ENCODE data around the gene LTO1.
A peak's percentile ranks its signal among the peaks of the same experiment; 100 is the strongest.

The LTO1 gene

DNA sequence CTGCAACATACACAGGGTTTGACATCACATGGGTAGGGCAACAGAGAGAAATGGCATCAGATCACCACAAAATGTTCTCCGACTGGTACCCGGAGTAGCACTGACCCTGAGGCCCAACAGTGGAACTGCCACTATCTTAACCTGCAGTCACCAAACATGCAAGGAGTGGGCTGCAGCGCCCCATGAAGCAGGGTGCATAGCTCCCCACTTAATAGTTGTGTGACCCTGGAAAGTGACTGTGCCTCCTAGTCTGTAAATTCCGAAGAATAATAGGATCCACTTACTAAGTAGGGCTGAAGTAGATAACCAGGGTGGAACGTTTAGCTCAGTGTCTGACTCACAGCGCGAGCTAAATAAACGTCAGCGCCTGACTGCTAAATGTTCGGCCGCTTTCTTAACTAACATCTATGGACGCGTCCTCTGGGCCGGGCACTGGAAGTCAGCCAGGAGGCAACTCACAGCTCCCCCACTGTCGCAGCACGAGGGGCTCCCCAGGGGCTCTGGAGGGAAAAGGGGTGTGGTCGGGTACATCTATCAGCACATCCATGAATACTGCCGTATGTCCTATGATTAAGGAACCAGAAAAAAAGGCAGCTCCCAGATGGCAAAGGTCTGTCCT, 777 bp downstream of the LTO1 start:
- peak; percentile 72 for DNase-seq

DNA sequence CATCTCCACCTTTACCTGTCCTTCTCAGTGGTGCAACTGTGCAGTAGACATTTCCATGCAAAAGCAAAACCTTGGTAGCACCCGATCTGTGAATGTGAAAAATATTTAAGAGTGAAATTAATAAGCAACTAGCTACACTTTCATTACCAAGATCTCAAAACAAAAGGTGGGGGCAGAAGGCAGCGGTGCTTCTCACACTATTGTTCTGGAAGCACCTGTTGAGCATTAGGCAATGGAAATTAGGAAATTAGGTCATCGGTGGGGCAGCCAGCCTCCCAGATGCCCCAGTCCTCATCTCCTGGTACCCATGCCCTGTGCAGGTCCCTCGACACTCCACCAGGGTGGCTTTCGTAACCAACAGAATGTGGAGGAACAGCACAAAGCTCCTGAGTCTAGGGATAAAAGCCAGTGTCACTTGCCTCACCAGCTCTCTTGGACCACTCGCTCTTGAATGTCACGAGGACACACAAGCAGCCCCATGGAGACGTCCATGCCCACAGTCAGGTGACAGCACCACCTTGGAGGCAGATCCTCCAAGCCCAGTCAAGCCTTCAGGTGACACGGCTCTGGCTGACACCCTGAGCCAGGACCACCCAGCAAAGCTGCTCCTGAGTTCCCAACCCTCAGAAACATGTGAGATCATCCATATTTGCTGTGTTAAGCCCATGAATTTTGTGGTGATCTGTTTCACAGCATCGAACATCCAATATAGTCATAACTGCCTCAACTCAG, 3.3 kb downstream of the LTO1 start:
- no peak for DNase-seq

DNA sequence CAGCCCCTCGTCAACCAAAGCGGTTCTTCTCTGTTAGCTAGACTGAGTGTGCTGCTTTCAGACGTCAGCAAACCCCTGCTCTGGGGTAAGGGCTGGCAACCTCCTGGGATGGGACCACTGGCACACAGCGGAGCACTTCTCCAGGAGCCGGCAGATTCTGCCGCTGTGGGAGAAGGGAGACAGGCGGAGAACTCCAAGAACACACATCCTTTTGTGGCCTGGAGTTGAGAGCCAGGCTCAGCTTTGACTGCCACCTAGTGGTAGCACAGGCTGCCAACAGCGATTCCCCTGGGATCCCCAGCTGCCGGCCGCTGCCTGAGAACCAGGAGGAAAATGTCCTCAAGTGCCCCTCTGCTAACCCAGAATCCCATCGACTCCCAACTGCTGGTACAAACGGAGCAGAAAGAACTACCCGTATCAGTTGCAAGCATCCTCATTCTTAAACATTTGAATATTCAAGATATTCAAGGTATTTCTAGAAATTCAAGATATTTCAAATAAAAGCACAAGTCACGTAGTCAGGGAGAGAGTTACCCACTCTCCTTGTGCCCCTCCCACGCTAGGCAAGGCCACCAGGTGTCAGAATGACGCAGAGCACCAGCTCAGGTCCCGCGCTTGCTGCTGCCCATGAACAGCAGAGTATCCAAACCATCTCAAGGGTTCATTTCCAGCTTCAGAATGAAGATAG, 4.9 kb downstream of the LTO1 start:
- DNase-seq = peak; percentile 44

DNA sequence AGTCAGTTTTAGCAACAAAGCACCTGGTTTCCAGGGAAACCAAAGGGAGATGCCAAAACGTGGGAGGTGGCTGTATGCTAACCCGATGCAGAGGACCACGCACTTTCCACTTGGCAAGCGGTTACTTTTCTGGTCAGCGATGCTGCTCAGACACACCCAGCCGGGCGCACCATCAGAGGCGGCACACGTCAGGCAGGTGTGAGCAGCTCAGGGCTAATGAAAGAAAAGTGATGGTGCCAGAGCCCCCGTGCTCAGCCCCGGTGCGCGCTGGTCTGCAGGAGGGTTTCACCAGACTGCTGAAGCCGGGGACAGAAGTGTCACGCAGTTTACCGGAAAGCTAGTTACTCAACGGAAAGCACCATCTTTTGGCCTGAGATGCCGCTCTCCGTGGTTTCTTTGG, 5.7 kb downstream of the LTO1 start:
- DNase-seq = no peak

DNA sequence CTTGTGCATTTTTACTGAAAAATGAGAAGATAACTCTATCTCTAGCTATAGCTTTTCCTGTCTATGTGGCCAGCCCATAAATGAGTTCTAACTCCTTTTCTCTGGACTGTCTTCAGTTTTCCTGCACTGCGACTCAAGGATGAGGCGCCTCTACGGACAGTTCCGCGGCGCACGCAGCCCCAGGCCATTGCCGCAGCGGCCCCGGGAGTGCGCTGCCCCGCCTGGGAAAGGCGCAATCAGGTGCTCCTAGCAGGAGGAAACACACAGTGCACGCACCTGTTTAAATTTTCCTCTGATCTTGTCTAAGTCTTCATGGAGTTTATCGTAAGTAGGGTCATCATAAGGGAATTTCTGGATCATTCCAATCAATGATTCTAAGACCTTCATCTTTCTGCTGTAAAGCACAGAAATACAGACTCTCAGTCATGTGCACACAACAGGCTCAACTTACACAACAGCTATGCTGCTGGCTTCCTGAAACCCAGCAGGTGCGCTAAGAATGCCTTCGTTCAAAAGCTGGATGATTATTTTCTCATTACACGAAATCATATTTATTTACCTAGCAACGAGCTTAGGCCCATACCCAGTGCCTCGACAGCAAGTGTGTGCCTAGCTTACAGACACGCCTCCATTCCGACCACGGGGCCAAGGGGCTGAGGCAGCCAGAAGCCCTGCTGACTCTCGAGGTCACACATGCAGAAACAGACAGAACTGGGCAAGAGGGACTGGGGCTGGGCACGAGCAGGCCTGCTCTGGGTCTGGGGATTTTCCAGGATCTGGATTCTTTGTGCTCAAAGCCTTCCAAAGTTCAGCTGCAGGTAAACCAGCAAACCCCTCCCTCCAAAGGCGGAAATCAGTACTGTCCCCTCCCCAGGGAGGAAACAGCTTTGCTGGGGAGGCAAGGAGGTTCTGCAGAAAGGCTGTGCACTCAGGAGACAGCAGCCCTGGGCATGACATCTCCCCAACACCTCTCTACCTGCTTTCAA, 7.2 kb downstream of the LTO1 start:
- no peak for DNase-seq

DNA sequence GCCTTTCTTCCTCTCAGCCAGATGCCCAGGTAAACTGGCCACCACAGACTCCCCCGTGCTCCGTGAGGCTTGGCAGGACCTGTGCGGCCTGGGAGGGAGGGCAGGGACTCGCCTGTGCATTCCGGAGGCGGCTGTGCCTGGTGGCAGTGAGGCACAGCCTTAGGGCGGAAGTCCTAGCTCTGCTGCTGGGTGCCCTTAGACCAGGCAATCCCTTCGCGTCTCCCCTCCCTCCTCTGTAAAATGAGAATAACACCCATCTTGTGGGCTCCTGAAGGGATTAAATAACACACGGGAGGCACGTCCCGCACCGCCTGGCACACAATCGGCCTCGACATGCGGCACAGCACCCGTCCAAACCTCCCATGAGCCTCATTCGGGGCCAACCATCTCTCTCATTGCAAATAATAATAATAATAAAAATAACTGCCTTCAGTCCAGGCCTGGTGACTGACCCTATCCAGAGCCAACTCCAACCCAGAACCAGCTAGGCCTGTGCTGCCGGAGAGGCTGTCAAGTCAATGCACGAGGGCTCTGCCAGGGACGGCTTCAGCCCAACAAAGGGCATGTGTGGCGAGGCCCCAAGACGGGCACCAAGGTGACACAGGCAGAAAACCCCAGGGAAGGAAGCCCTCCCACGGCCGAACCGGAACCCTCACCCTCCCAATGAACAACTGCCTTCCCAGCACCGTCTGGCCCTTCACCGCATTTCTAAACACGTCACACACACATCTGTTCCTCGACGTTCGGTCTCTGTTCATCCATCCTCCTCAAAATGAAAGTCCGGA, 8.2 kb downstream of the LTO1 start:
- DNase-seq = no peak

DNA sequence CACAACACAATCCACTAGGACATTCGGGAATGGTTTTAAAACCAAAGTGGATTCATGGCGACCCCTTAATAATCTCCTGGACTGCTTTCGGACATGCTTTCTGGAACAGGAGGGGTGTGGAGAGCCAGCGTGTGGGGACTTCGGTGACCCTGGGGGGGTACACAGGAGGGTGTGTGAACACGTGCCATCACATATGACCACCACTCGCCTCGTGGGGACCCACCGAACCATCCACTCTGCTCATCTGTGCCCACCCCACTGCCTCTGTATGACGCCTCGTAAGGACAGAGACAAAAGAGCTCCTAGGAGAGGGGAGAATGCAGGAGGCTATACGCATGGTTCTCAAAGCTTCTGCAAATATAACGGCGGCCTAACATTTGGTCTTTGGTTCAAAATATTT, 8.9 kb downstream of the LTO1 start:
- no peak for DNase-seq

DNA sequence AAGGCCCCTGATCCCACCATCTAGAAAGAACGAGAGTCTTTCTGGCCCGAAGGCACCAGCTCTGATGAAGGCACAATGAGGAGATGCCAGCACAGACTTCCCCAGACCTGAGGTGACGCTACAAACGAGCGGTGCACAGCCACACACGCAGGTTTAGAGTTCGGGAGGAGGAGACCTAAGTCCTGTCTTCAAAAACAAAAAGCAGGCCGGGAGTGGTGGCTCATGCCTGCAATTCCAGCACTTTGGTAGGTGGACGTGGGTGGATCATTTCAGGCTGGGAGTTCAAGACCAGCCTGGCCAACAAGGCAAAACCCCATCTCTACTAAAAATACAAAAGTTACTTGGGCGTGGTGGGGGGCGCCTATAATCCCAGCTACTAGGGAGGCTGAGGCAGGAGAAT, 9.5 kb downstream of the LTO1 start:
- no peak for DNase-seq

DNA sequence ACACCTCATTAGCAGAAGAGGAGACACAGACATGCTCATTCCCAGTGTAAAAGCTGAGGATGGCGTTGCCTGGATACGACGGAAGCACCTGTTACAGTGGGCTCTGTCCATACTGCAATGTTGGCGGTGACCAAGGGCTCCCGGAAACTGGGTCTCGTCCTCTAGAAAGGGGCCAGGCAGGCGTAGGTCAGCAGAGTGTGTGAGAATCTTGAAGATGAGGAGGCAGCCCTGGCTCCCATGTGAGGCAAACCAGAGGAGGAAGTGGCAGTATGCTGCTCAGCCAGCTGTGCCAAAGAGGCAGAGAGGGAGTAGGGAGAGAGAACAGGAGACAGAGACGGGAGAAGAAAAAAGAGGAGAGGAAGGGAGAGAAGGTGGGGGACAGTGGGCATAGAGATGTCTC, 10.3 kb downstream of the LTO1 start:
- DNase-seq = no peak

DNA sequence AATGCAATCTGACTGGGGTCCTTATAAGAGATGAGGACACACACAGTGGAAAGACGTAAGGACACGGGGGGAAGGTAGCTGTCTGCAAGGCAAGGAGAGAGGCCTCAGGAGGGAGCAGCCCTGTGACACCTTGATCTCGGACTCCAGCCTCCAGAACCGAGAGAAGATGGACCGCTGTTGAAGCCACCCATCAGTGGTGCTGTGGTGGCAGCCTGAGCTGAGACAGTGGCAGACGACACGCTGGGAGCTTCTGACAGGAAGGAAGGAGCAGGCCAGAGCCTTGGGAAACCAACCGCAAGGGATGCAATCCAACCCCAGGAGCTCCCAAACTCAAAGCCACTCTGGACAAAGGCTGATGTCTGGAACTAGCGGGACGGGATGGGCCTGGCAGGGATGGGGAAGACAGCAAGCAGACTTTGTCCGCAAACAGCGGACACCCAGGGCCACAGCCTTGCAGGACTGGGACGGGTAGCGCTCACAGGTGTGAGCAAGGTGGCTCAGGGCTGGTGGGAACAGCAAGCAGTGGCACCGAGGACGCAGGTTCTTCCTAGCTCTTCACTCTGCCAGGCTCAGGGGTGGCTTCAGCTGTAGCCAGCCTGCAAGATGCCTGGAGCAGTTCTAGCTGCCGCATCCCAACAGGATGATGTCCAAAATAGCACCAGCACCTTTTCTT, 10.9 kb downstream of the LTO1 start:
- no peak for DNase-seq

DNA sequence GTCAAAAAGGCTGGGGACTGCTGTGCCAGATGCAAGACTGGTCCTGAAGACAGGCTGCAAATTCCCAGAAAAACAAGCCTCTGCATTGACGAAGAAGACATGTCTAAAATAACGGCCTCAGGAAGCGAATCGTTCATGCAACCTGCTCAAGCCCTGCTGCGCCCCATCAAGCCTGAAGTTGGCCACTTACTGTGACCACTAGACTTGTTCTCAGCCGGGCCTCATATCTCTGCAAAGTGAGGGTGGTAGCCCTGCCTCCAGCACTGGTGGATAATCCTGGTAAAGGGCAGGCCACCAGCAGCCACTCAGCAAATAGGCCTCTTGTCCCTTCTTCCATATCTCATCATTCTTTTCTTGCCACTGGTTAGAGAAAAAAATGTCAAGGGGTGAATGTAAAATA, 11.8 kb downstream of the LTO1 start:
- no peak for DNase-seq

DNA sequence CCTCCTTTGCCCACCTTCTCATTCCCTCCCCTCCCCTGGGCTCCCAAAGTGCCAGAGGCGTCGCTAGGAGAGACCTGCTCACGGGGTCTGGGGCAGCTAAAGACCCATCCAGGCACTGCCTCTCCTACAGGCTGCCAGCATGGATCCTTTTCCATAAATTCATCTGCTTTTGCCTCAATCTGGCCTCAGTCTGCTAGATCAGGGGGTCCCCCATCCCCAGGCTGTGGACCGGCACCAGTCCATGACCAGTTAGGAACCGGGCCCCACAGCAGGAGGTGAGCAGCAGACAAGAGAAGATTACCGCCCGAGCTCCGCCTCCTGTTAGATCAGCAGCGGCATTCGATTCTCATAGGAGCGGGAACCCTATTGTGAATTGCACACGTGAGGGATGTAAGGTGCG, 12.3 kb downstream of the LTO1 start:
- no peak for DNase-seq

DNA sequence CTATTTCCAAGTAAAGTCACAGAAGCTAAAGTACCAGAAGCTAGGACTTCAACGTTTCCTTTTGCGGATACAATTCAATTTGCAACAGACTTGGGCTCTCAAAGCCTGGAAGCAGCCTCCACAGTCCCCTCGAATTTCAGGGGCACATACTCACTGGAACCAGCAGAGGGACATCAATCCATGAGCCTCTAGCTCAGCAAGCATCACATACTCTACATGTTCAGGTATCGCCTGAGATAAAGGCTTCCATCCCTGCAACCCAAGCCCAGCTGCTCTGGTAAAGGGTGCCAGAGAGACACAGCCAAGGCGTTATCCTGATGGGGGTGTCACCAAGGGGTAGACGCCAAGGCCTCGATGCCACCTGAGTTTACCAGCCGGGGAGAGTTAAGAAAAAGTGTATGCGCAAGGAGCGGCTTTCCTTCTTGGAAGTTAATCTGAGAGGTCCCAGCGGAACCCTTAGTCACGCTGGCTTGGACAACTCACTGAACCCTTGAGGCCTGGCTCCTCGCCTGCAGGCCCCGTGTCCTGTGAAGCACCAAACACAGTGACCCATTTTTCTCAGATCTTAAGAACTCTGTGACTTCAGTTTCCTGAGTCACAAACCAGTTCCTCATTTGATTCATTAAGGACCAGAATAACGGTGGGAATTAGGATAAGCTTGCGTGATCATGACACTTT, 13.0 kb downstream of the LTO1 start:
- DNase-seq = no peak

DNA sequence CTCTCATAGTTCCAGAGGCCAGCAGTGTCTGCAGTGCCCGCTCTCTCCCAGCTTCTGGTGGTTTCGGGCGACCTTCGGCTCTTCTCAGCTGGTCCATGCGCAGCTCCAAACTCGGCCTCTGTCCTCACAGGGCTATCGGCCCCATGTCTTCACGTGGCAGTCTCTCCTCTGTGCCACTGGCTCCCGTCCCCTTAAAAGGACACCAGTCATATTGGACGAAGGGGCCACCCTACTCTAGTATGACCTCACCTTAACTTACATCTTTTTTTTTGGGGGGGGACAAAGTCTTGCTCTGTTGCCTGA, 13.8 kb downstream of the LTO1 start:
- DNase-seq = no peak

DNA sequence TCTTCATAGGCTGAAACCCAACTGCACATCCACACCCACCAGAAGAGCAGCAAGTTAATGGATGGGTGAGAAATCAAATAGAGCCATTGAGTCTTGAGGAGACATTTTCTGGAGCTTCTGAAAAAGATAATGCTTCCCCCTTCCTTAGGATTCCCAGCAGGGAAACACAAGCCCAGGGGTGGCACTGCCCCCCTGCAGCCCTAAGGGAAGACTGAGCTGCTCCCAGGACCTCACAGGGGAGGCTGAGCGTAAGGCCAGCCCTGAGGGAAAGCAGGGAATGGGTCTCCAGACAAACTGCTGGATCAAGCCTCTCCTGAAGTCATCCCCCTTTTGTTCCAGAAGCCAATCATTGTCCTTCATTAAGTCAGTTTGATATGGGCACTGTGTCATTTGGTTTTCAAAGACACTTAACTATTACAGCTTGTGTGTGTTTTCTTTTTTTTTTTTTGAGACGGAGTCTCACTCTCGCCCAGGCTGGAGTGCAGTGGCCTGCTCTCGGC, 15.1 kb downstream of the LTO1 start:
- no peak for DNase-seq

DNA sequence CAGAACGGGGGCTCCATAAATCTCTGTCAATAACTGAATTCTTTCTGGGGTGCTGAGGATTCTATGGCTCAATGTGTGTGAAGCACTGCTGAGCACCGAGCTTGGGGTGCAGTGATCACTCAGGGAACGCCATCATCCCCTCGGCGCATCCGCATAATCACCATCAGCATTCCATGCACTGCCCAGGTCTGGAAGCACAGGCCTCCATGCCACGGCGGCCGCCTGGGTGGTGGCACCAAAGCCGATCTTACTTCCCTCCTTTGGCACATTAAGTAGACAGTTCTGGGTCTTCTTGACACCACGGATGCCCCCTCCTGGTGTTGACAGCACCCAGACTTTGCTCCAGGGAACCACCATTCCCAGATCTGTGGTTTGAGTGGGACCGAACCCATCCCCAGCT, 15.6 kb downstream of the LTO1 start:
- DNase-seq = no peak

DNA sequence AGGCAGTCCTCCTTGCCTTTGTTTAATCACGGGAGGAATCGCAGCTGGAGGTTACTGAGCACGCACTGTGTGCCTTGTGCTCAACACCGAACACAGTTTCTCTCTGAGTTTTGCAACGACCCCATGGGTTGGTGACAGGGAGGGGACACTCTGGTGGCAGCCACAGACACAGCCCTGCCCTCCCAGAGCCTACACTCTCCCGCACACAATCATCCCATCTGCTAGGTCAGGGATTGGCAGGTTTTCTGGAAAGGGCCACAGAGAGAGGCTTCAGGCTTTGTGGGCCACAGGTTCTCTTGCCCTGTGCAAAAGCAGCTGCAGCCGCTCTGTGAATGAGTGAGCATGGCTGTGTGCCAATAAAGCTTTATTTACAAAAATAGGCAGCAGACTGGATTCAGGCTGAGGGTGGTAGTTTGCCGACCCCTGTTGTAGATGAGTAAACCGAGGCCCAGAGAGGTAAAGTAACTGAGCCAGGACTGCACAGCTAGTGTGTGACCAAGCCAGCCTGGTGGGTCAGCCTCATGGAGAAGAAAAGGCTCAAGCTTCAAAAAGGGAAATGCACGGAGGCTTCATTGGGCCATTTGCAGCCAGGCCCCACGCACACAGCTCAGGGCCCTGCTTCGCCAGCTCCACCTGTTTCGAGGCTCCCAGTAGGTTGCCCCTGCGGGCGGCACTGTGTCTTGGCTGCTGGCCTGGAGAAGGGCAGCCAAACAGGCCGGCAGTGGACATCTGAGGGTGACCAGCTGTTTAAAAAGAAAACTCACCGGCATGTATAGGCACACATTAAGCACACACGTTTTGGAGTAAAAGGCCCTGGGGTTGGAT, 16.3 kb downstream of the LTO1 start:
- no peak for DNase-seq

DNA sequence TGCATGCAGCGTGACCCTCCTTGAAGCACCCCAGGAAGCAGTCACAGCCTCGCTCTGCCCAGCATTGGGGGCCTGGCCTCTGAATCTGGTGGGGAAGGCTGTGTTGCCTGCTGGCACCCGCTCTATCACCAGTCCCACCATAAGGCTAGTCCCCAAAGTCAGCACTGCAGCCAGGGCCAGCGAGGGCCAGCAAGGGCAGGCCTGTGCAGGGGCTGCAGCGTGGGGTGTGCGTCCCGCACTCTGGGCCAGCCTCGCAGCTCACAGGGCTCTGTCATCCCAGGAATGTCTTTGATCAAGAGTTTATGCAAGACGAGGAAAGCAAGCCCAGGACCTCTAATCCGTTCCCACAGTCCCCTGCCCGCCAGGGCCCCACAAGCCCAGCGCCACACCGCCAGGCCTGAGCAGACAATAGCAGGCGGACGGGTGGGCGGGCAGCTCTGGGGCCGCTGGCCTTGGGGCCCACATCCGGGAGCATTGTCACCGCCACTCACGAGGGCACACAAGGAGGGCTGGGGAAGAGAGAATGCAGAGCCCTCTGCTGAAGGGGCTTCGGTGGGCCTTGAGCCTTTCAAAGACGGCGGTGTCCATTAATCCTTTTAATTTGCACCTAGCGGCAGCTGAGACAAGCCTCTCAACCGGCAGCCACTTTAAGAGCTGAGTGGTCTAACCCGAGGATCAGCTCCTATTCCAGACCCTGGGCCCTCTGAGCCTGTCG, 17.1 kb downstream of the LTO1 start:
- no peak for DNase-seq

DNA sequence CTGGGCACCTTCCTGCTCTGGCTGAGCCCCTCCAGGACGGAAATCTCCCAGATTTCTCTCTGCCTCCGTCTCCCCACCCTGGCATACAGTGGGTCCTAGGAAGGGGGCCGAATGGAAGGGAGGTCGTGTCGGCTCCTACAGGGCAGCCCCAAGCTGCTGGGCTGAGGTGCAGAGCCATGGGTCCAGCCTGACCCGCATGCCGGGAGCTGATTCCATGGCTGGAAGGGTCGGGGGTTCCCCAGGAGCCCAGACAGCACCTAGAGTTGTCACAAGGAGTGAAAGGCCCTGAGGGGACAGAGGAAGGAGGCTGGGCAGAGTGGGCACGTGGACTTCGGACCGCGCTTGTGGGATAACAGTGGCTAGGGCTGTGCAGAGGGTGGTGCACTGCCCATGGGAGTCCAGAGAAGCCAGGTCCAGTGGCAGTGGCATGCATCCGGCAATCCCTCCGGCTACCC, 17.7 kb downstream of the LTO1 start:
- no peak for DNase-seq
